CD4-positive, alpha-beta T cell treated with Interleukin-6 for 4 hours (primary cell): ENCODE results near the gene PYROXD2.

Experiments
- DNase-seq: peaks from one replicate; pipeline ENCODE4 v3.0.0-alpha.2; 2020; ENCODE audit warnings: mixed read lengths

Gene PYROXD2

DNA sequence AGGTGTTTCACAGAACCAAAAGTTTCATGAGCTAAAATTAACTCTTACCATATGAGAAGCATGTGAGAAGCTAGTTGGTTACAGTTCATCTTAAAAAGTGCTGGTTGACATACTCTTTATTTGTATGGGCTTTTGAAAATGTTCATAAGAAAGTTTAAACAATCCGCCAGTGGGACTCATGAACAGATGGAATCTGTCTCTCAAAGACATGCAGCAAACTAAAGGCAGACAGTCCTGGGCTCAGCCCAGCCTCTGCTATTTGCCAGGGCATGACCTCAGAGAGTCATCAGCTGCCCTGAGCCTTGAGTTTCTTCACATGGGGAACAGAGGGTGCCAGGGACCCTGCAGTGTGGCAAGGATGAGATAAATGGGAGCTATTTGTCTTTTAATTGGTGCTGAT, 3.2 kb downstream of the PYROXD2 start:
- DNase-seq: no peak

DNA sequence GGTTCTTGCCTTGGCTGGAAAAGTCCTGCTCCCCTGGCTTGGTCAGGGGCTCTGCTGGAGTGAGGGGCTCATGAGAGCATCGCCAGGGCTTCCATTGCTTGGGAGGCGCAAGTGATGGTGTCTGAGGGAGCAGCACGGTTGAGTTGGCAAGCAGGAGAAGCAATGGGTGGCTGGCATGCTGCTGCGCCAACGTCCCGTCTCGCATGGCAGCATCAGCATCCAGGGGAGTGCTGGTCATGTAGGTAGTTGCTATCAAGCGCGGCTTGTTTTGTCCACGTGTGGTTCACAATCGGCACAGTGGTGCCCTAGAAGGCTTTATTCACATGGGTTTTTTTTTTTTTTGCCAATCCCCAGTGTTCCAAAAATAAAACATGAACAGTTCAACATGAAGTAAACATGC, 3.8 kb downstream of the PYROXD2 start:
- DNase-seq: no peak

DNA sequence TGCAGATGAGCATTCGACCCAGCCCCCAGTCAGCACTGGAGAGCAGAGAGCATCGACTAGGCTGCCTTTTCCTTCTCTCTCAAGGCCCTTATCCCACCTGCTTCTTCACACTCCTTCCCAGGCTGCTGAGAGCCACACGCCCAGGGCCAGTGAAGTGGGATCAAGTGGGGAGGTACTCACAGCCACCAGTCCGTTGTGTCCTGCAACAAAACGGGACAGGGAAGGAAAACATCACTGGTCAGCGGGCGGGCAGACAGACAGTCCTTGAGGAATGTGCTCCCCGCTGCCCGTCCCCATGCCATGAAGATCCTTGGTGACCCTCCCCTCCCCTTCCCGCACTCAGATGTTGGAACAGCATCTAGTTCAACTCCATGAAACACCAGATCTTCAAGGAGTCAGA, 4.2 kb downstream of the PYROXD2 start:
- DNase-seq: no peak

DNA sequence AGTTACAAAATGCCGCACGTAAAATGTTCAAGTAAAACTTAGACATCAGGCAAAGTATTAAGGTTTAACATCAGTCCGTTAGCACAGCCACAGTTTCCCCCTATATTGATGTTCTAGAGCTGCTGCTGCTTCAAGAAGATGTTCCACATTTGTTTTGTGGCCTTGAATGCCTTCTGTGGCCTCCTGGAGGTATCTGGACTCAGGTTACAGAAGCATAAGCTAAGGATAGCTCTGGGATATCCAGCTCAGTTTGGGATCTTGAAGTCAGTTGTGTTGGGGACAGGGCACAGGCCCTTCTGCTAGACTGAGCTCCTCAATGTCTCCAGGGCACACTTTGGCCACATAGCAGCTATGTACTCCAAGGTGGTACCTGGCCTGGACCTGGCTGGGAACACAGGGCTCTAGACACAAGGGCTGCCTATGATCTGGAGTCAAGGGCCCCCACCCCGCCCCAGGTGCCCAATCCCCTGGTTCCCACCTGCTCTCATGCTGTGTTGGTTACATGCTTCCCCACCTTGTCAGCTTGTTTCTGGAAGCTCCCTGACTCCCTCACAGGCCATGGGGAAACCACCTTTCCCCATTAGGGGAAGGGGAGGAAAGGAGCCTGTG, 4.7 kb downstream of the PYROXD2 start:
- DNase-seq: no peak

DNA sequence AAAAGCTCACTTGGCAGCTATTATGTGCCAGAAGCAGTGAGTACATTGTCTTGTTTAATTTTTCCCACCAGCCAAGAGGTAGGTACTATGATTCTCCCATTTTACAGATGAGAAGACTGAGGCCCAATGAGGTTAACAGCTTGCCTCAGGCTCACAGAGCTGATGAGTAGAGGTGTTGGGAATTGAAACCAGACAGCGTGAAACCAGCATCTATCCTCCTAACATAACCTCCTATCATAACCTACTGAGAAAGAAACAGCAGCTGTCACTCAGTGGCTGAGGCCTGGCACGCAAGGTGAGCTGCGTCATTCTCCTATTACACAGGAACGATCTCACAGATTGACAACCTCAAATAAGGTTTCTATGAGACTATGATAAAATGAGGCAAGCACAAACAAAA, 6.2 kb downstream of the PYROXD2 start:
- no peak for DNase-seq

DNA sequence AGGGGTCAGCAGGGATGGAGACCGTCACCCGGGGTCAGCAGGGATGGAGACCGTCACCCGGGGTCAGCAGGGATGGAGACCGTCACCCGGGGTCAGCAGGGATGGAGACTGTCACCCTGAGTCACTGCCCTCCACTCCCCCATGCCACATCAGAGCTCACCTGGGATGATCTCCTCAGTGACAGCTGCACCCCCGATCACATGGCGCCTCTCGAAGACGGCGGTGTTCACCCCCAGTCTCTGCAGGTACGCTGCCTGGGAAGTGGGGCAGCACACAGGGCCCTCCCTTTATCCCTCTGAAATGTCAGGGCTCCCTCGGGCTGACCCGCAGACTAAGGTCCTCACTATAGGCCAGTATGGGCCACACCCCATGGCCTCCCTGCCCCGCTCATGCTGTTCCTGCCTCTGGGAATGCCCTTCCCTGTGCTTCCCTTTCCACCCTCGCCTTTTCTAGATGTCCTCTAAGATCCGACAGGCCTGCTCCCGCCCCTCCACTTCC, 7.2 kb downstream of the PYROXD2 start:
- no peak for DNase-seq

DNA sequence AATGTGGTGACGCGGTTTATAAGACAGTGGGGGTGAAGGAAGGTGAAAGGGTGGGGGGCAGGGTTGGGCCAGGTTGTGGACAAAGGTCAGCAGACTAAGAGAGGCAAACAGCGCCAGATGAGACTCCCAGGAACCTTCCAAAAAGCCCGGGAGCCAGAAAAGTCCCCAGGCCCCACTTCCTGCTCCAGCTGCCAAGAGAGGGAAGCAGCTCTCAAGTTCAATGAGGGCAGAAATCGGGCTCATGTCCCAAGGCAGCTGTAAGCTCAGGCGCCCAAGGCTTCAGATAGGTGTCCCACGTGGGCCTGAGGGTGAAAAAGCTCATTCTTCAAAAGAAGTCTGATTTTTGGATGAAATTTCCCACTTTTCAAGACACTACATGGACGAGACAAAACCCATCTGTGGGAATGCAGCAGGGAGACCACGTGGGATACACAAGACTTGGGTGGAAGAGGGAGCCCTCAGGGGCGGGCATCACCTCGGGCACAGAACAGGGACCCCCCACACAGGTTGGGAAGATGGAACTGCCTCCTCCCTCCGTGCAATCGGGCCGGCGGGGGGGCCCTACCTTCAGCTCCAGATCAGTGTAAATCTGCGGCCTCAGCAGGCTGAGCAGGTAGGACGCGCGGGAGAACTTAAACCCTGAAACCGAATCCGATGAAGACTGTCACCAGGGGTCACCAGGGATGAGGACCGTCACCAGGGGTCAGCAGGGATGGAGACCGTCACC, 7.8 kb downstream of the PYROXD2 start:
- DNase-seq: no peak

DNA sequence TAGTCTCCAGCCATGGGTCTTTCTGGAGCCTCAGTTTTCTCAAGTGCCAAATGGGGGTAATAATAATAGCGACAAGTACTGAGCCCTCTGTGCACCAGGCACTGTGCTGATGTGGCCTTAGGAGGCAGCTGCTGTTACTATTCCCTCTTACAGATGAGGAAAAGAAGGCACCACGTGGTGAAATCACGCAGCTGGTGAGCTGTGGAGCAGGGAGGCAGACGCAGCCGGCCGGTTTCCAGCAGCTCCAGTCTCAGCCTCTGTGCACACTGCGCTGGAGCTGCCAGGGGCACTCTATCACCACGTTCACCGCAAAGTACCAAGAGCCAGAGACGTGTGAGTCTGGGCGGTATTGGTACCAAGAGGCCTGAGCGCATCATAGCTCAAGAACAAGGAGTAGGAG, 9.6 kb downstream of the PYROXD2 start:
- no peak for DNase-seq

DNA sequence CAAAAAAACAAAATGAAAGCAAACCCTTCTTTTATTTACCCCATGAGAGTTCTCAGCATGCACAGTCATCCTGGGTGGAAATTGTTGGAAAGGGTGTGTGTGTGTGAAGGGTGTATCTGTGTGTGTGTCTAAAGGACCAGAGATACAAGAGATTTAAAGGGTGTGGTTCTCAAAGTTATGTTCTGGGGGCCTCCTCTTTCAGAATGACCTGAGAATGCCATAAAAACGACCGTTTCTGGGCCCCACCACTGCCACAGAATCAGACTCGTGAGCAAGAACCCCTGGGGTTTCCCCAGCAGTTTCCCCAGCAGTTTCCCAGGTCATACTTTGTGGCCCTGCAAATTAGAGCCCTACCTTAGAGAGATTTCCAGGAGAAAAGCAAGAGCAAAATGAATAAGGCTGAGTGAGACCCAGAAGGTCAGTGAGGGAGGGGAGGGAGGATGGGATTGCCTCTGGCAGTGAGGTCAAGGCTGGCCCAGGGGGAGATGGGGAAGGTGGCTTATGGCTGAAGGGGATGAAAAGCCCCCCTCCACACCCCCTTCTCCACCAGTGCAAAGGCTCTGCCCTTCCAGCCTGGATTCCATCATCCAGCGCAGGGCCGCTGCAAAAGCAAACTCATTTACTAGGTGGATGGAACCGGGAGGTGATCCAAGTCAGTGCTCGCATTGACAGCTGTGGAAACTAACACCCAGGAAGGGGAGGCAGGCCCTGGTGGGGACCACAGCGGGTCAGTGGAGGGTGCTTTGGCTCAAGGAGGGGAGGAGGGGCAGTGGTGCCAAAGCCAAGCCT, 10.2 kb downstream of the PYROXD2 start:
- no peak for DNase-seq

DNA sequence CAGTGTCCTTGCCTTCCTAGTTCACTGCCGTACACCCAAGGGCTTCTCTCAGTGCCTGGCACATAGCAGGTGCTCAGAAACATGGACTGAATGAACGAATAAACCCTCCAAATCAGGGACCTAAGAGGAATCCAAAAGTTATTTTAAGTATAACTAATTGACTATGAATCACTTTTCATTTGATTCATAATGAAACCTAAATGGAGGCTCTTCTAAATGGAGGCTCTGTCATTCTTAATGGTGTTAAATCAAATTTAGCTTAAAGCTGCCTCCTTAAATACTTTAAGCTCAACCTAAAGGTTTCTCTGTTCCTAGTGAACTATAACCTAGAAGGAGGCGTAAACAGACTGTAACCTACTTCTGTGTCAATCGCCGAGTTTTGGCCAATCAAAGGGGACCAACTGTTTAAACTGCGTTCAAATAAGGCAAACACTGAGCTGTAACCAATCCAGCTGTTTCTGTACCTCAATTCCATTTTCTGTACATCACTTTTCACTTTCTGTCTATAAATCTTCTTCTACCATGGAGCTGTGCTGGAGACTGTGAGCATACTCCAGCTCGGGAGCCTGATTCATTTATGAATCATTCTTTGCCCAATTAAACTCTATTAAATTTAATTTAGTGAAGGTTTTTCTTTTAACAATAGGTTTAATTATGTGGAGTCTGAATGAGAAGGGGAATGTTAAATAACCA, 11.0 kb downstream of the PYROXD2 start:
- DNase-seq: no peak

DNA sequence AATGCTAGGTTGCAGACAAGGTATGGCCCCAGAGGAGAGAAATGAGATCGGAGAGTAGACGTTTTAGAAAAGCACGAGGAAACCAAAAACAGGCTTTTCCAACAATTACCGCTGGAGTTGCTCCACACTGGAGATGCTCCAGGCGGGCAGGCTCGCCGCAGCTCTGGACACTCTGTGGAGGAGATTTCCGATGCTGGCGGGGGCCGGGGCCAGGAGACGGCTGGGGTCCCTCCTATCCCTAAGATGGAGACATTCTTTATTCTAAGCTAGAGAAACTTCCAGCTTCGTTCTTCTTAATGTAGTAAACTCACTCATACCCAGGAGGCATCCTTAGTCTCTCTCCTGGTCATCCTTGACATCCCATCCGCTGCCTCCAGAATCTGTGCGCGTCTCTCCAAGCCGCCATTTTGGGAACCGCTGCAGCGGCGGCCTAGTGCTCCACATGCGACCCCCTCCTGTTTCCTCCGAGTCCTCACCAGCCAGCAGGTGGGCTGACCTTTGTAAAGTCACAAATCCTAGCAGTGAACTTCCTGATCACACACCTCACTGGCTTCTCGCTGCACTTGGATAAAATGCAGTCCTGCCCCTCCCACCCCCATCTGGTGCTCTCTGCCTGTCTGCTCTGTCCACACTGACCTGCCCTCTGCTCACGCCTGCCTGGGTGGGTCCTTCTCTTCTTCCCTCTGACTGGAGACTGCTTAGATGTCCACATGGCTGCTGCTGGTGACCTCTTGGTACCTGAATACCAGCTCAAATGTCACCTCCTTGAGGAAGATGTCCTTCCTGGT, 11.9 kb downstream of the PYROXD2 start:
- no peak for DNase-seq

DNA sequence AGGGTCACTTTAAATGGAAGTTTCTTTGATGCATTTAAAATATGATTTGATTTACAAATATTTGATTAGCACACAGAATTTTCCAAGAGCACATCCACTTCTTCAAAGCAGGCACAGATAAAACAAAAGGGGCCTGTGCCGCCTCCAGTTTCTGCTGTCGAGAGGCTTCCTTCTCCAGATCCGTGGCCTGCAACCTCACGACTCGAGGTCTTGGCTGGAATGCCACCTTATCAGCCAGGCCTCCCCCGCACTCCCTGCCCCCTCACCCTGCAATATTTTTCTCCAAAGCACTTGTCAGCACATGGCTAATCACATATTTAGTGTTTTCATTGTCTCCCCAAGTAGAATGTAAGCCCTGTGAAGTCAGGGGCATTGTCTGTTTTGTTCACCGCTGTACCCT, 12.5 kb downstream of the PYROXD2 start:
- DNase-seq: no peak

DNA sequence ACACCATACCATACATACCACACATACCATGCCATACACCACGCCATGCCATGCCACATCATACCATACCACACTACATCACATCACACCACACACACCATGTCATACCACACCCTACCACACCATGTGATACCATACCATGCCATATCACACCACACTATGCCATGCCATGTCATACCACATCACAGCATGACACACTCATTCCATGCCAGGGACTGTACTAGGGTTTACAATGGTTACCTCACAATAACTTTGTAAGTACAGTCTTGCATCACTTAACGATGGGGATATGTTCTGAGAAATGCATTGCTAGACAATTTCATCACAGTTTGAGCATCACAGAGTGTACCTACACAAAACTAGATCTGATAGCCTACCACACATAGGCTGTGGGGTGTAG, 14.5 kb downstream of the PYROXD2 start:
- DNase-seq: no peak

DNA sequence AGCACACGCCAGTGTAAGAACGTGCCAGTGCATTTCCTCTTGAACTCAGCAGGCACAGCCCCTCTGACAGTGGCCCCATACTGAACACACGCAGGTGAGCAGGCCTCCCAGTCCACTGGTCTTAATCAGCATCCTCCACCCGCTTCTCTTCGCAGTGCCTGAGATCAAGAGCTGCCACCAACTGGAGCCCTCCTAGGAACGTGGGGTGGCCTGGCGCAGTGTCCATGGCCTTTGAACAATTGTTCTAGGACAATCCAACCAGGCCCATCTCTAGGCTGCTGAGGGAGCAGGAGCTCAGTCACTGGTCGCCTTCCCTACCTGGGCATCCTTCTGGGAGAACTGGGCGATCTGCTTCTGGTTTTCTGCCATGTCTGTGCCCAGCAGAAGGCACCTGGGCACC, 15.2 kb downstream of the PYROXD2 start:
- DNase-seq: no peak

DNA sequence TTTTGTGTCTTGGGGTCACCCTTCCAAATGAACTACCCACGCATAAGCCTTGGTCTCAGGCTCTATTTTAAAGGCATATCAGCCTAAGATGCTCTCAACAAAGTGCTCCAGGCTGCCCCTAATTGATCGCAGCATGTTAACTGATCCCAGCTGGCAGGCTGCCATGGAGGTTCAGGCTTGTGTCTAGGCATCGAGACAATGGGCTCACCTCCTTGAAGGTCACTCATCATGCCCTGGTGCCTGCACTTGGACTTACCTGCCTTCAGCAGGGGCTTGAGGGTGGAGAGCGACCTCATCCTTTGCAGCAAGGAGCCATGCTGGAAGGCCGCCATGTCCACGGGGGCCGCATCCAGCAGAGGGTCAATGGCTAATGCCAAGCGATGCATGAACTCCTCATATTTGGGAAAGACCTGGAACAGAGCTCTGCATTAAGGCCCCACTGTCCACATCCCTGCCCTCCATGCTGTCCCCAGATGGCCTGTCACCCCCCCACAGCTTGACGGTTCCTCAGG, 17.8 kb downstream of the PYROXD2 start:
- no peak for DNase-seq

DNA sequence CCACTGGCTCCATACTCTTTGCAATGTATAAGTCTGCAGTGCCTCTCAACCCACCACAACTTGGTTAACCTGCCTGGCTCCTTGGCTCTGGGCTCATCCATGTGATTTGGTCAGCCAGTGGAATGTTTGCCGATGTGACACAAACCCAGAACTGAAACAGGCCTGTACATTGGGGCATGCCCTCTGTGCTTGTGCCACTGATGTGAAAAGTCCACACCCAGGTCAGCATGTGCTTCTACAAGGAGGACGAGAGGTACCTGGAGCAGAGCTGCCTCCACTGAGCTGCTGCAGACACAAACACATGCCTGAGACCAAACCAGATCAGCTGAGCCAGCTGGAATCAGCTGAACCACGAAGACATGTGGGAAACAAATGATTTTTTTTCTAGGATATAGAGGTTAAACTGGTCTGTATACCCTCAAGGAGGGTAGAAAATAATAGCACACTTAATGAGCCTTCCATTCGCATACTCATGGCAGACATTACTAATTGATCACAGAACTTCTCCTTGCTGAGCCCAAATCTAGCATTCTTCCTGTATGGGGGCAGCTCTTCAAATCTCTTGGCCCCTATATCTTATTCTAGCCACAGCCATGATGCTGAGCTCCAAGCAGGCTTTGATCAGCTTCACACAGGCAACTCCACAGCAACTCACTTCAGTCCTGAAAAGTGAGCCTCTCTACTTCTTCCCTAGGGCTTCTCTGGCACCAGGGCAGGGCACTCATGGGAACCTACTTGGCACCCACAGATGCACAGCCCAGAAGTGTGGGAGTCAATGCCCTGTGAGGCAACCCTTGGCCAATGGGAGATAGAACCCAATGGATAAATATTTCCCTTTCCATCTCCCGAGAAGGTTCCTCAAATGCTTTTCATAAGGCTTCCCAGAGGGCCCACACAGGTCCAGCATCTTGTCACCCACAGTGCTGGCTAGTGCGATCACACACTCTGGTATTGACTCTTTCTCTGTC, 18.6 kb downstream of the PYROXD2 start:
- no peak for DNase-seq

DNA sequence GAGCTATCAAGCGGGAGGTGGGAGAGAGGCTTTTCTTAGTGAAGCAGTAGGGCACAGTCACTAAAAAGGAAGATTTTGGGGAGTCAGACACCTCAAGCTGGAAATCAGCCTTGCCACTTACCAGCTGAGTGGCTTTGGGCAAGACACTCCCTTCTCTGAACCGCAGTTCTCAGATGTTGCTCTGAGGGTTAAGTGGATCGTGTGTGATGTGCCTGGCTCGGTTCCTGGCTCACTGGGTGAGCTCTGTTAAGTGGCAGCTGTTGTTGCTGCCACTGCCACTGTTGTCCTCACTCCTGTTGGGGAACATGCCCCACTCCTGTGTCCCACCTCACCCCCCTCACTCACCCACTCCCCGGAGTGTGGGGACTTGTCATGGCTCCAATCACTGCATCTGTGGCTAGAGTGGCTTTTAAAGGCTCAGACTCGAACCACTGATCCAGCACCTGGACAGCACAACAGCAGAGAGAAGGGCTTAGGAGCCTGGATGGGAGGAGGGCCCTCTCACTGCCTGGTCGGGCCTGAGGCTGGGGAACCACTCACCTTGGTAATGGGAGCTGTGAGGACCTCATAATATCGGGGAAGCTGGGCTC, 20.0 kb downstream of the PYROXD2 start:
- DNase-seq: no peak

DNA sequence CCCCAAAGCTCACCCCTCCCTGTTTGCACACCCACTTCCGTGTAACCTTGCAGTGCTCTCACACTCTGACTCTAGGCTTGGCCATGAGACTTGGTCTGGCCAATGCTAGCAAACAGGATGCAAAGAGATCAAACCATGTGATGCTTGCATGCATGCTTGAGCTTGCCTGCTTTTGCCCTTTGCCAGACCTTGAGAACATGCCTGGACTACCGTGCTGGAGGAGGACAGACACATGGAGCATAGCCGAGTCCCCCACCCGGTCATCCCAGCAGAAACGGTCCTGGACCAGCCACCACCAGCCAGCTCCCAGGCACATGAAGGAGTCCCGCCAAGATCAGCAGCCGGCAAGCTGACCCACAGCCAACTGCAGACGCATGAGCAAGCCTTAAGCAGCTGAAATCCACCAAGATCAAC, 23.4 kb downstream of the PYROXD2 start:
- no peak for DNase-seq

DNA sequence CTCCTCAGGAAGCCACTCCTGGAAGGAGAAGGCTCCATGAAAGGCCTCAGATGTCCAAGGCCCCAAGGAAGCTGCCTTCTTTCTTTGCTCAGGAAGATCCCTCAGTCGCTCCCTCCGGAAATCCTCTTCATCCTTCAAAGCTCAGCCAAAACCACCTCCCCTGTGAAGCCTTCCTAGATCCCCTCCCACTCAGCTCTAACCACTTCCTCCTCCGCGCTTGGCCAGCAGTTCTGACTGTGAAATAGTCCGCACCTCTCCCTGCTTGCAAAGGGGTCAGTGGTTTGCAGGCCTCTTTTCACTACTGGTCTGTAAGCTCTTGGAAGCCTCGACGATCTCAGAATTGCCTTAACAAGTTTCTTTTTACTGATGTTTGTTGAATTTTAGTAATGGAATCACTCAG, 23.9 kb downstream of the PYROXD2 start:
- DNase-seq: no peak

DNA sequence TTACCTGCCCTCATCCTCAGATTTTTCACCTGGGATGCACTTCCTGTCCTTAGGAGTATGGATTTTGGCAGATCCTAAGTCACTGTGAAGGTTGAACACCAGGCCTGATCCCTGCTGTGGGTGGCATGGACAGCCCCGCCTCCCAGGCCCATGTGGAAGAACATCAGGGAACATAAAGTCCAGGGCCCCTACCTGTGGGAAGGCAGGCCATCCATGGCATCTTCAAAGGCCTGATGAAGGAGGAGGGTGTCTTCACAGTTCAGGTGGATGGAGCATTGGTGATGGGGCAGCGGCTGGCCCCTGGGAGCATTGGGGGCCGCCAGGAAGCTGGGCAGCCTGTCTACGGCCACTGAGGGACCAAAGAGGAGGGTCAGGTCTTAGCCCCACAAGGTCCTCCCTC, 24.6 kb downstream of the PYROXD2 start:
- DNase-seq: no peak

DNA sequence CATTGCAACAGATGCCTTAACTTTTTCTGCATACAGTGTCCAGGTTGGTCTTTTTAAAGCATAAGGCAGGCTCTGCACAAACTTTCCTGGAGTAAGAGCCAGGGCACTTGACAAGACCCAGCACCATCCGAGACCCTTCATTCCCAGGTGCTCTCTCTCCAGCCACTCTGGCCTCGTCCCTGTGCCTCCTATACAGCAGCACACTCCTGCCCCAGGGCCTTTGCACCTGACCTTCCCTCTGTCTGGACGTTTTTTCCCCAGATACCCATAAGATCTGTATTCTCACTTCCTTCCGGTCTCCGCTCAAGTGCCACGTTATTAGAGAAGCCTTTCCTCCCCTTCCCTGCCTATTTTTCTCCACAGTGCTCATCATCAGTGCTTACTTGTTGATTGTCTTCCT, 25.6 kb downstream of the PYROXD2 start:
- DNase-seq: no peak
